HepG2 (cell line): ENCODE results near the gene VPS25. TPM values are rescaled to one million over a fixed set of nuclear protein-coding genes. Genes with fewer than 3 reads are reported as not detected.

Experiments used
- EEA1 ChIP-seq: sonication (generic); formaldehyde crosslinking; IDR thresholded peaks from 2 replicates; pipeline ENCODE4 v1.5.1; 2020; ENCODE audit warnings: mild to moderate bottlenecking, missing genetic modification reagents, borderline replicate concordance
- ELF4 ChIP-seq: sonication (generic); formaldehyde crosslinking; IDR thresholded peaks from 2 replicates; pipeline ENCODE4 v1.5.0; 2020; ENCODE audit warnings: missing genetic modification reagents, mild to moderate bottlenecking, moderate library complexity, borderline replicate concordance
- FOXK2 ChIP-seq: fragments of 450-650 bp; IDR thresholded peaks from 2 replicates; pipeline ENCODE4 v1.6.1; 2016
- HDAC2 ChIP-seq: sonication (generic); formaldehyde crosslinking; IDR thresholded peaks from 2 replicates; pipeline ENCODE4 v1.4.0; 2020; ENCODE audit warnings: missing genetic modification reagents
- HDAC6 ChIP-seq: fragments of 200-600 bp; sonication (generic); IDR thresholded peaks from 2 replicates; pipeline ENCODE4 v1.7.0; 2017; ENCODE audit warnings: mild to moderate bottlenecking, antibody characterized with exemption, low read length, low read depth
- HOXA3 ChIP-seq: sonication (generic); formaldehyde crosslinking; IDR thresholded peaks from 2 replicates; pipeline ENCODE4 v1.5.0; 2020; ENCODE audit warnings: missing genetic modification reagents
- MIER2 ChIP-seq: IDR thresholded peaks from 2 replicates; pipeline ENCODE4 v1.6.1; 2016; ENCODE audit warnings: missing biosample characterization, missing genetic modification reagents
- NR2F6 ChIP-seq, 2 experiments: IDR thresholded peaks; 2 replicates each; pipeline ENCODE4 v1.6.1; 2016; ENCODE audit warnings: antibody characterized with exemption in 1 of 2, mild to moderate bottlenecking in 1 of 2
- NR3C1 ChIP-seq: sonication (generic); formaldehyde crosslinking; IDR thresholded peaks from 2 replicates; pipeline ENCODE4 v1.4.0; 2020; ENCODE audit warnings: missing genetic modification reagents
- RAD51 ChIP-seq: fragments of 450-650 bp; IDR thresholded peaks from 2 replicates; pipeline ENCODE4 v1.6.1; 2016; ENCODE audit warnings: borderline replicate concordance
- SP2 ChIP-seq: sonication (generic); formaldehyde crosslinking; IDR thresholded peaks from 2 replicates; pipeline ENCODE4 v1.5.1; 2020; ENCODE audit warnings: mild to moderate bottlenecking, missing genetic modification reagents
- STAG1 ChIP-seq: sonication (generic); formaldehyde crosslinking; IDR thresholded peaks from 2 replicates; pipeline ENCODE4 v1.4.0; 2020; ENCODE audit warnings: missing genetic modification reagents
- XBP1 ChIP-seq: sonication (generic); formaldehyde crosslinking; IDR thresholded peaks from 2 replicates; pipeline ENCODE4 v1.5.0; 2020; ENCODE audit warnings: missing genetic modification reagents
- ZFAT ChIP-seq: sonication (generic); formaldehyde crosslinking; conservative IDR thresholded peaks from 2 replicates; pipeline ENCODE4 v1.8.1; 2023; ENCODE audit warnings: missing genetic modification reagents, inconsistent platforms
- ZFP36 ChIP-seq: fragments of 150-350 bp; IDR thresholded peaks from 2 replicates; pipeline ENCODE4 v1.6.1; 2018; ENCODE audit warnings: borderline replicate concordance, low read length, low read depth; ENCODE audit not compliant: partially characterized antibody
- ZFP62 ChIP-seq: sonication (generic); formaldehyde crosslinking; IDR thresholded peaks from 2 replicates; pipeline ENCODE4 v1.4.0; 2020; ENCODE audit warnings: missing genetic modification reagents
- ZNF207 ChIP-seq: fragments of 450-650 bp; IDR thresholded peaks from 2 replicates; pipeline ENCODE4 v1.6.1; 2016; ENCODE audit warnings: antibody characterized with exemption, borderline replicate concordance
- ZNF549 ChIP-seq: sonication (generic); formaldehyde crosslinking; IDR thresholded peaks from 2 replicates; pipeline ENCODE4 v1.5.0; 2020; ENCODE audit warnings: missing genetic modification reagents
- ZNF550 ChIP-seq: sonication (generic); formaldehyde crosslinking; IDR thresholded peaks from 2 replicates; pipeline ENCODE4 v1.4.0; 2020; ENCODE audit warnings: mild to moderate bottlenecking, missing genetic modification reagents, borderline replicate concordance
- ZNF629 ChIP-seq: sonication (generic); formaldehyde crosslinking; conservative IDR thresholded peaks from 2 replicates; pipeline ENCODE4 v1.5.0; 2020; ENCODE audit warnings: missing genetic modification reagents
- polyA plus RNA-seq, 8 experiments: library from polyadenylated mRNA; depleted of rRNA in 3 of 8; stranded (reverse) in 7 of 8; unstranded in 1 of 8; fragments of >200 nt; fragmentation: Illumina TruSeq in 4 of 8; extraction: Trizol in 4 of 8; gene quantifications; 2 replicates each; pipeline versions ENCODE4 v1.2.1 to v1.2.3, GENCODE V29; 2011 to 2016; ENCODE audit warnings: low read depth in 4 of 8, missing spikeins in 1 of 8, mixed read lengths in 1 of 8; ENCODE audit not compliant: insufficient read depth in 1 of 8
- total RNA-seq, 5 experiments: library from RNA; depleted of rRNA; stranded (reverse); fragments of >200 nt; fragmentation: Illumina TruSeq; extraction: Trizol; gene quantifications; 2 replicates each; pipeline ENCODE4 v1.2.3, GENCODE V29; 2016; ENCODE audit warnings: low read depth in 1 of 5
- TF ChIP-seq, protein P1 (sequence below): IDR thresholded peaks from 2 replicates; pipeline ENCODE4 v1.6.1; 2016; ENCODE audit warnings: missing genetic modification reagents, missing compliant biosample characterization
- TF ChIP-seq, protein P2 (sequence below): sonication (generic); formaldehyde crosslinking; IDR thresholded peaks from 2 replicates; pipeline ENCODE4 v1.4.0; 2020; ENCODE audit warnings: missing genetic modification reagents
- TF ChIP-seq, protein P3 (sequence below): sonication (generic); formaldehyde crosslinking; IDR thresholded peaks from 2 replicates; pipeline ENCODE4 v1.5.0; 2020; ENCODE audit warnings: mild to moderate bottlenecking, missing genetic modification reagents, borderline replicate concordance
- TF ChIP-seq, protein P4 (sequence below), 2 experiments: IDR thresholded peaks; 2 replicates each; pipeline ENCODE4 v1.6.1; 2011 to 2012; ENCODE audit warnings: low read length in 2 of 2, borderline replicate concordance in 1 of 2, low read depth in 1 of 2, mild to moderate bottlenecking in 1 of 2, moderate library complexity in 1 of 2

Gene VPS25
- total and polyA plus RNA-seq, 2 of the 13 experiments (the other 11 are each of a cell fraction or from before 2014, with no cell fraction given) = 161 to 249 TPM

DNA sequence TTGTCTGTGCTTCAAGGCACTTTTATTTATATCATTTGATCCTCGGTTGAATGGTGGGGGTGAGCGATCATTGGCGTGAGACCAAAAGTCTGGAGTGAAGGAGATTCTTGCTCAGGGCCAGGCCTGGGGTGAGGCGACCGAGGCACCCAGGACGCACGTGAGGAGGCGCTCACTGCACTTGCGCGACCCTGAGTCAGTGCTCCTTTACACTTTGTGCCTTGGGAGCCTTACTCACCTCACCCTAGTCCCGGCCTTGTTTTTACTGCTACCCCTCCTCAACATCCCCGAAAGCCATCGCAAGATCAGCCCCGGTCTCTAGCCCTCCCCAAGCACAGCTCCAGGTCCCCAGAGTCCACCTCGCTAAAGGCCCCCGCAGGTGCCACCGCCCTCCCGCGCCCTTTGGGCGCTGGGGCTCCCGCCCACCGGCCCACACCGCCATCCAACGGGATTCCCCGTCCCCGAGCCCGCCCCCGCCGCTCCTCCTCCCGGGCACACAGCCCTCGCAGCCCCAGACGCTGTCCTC, 28.9 kb upstream of the VPS25 start (continued):
- TF ChIP-seq ZFP36 (no peak), ELF4 (CRISPR knock-in tag) (no peak), HOXA3 (CRISPR knock-in tag) (no peak), ZNF549 (CRISPR knock-in tag) (0 out of 2 replicates have a peak, but pooled peaks have one; percentile 64), XBP1 (no peak), NR3C1 (CRISPR knock-in tag) (no peak), SP2 (CRISPR knock-in tag) (no peak), ZFP62 (CRISPR knock-in tag) (no peak), EEA1 (CRISPR knock-in tag) (no peak), STAG1 (CRISPR knock-in tag) (no peak), ZFAT (CRISPR knock-in tag) (no peak), MIER2 (CRISPR knock-in tag) (0 out of 2 replicates have a peak, but pooled peaks have one; percentile 44), ZNF207 (no peak), ZNF629 (0 out of 2 replicates have a peak, but pooled peaks have one; percentile 23), HDAC6 (no peak), FOXK2 (no peak), HDAC2 (CRISPR knock-in tag) (no peak), NR2F6 (IDR thresholded peaks at IDR 0.05) (no peak), NR2F6 (CRISPR knock-in tag; IDR thresholded peaks at IDR 0.05) (no peak; the same call in 1 of the 2 replicates), RAD51 (no peak), ZNF550 (CRISPR knock-in tag) (no peak)
- TF ChIP-seq, protein P1, sequence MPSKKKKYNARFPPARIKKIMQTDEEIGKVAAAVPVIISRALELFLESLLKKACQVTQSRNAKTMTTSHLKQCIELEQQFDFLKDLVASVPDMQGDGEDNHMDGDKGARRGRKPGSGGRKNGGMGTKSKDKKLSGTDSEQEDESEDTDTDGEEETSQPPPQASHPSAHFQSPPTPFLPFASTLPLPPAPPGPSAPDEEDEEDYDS = no peak; the same call in 1 of the 2 replicates
- TF ChIP-seq, protein P2, sequence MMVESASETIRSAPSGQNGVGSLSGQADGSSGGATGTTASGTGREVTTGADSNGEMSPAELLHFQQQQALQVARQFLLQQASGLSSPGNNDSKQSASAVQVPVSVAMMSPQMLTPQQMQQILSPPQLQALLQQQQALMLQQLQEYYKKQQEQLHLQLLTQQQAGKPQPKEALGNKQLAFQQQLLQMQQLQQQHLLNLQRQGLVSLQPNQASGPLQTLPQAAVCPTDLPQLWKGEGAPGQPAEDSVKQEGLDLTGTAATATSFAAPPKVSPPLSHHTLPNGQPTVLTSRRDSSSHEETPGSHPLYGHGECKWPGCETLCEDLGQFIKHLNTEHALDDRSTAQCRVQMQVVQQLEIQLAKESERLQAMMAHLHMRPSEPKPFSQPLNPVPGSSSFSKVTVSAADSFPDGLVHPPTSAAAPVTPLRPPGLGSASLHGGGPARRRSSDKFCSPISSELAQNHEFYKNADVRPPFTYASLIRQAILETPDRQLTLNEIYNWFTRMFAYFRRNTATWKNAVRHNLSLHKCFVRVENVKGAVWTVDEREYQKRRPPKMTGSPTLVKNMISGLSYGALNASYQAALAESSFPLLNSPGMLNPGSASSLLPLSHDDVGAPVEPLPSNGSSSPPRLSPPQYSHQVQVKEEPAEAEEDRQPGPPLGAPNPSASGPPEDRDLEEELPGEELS (CRISPR knock-in tag) = no peak
- TF ChIP-seq, protein P3, sequence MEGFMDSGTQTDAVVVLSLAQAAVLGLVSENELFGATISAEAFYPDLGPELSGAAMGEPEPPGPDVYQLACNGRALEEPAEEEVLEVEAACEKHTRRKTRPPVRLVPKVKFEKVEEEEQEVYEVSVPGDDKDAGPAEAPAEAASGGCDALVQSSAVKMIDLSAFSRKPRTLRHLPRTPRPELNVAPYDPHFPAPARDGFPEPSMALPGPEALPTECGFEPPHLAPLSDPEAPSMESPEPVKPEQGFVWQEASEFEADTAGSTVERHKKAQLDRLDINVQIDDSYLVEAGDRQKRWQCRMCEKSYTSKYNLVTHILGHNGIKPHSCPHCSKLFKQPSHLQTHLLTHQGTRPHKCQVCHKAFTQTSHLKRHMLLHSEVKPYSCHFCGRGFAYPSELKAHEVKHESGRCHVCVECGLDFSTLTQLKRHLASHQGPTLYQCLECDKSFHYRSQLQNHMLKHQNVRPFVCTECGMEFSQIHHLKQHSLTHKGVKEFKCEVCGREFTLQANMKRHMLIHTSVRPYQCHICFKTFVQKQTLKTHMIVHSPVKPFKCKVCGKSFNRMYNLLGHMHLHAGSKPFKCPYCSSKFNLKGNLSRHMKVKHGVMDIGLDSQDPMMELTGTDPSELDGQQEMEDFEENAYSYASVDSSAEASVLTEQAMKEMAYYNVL = no peak
- TF ChIP-seq, protein P4, sequence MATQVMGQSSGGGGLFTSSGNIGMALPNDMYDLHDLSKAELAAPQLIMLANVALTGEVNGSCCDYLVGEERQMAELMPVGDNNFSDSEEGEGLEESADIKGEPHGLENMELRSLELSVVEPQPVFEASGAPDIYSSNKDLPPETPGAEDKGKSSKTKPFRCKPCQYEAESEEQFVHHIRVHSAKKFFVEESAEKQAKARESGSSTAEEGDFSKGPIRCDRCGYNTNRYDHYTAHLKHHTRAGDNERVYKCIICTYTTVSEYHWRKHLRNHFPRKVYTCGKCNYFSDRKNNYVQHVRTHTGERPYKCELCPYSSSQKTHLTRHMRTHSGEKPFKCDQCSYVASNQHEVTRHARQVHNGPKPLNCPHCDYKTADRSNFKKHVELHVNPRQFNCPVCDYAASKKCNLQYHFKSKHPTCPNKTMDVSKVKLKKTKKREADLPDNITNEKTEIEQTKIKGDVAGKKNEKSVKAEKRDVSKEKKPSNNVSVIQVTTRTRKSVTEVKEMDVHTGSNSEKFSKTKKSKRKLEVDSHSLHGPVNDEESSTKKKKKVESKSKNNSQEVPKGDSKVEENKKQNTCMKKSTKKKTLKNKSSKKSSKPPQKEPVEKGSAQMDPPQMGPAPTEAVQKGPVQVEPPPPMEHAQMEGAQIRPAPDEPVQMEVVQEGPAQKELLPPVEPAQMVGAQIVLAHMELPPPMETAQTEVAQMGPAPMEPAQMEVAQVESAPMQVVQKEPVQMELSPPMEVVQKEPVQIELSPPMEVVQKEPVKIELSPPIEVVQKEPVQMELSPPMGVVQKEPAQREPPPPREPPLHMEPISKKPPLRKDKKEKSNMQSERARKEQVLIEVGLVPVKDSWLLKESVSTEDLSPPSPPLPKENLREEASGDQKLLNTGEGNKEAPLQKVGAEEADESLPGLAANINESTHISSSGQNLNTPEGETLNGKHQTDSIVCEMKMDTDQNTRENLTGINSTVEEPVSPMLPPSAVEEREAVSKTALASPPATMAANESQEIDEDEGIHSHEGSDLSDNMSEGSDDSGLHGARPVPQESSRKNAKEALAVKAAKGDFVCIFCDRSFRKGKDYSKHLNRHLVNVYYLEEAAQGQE (IDR thresholded peaks at IDR 0.05; ENCODE audit: borderline replicate concordance in 1 of 2, low read depth in 1 of 2, low read length in 2 of 2) = no peak
